ENCODE results near the gene CARMIL1. TPM values are rescaled to one million over a fixed set of nuclear protein-coding genes. Genes with fewer than 3 reads are reported as not detected.

CARMIL1 gene
- total RNA-seq, 1 experiment from 2014 or later = 23.6 TPM

GRCh38 chr6:25458485-25458884 is 179.3 kb downstream of the CARMIL1 start:
- H3K9me3 ChIP-seq (ENCODE audit: control insufficient read depth, low read depth, low read length) = no peaks in the 10 kb centered on the region
- H2BK20ac ChIP-seq (ENCODE audit: low read depth, low read length, poor library complexity, severe bottlenecking) = no peak overlapping the region
- no peak overlapping the region for H4K8ac ChIP-seq (replicated peaks; ENCODE audit: insufficient read length, low read depth, low read length)
- H4K5ac ChIP-seq (ENCODE audit: insufficient read length, low read depth, low read length) = no peak overlapping the region
- no peak overlapping the region for H3K4ac ChIP-seq (ENCODE audit: low read depth, low read length)
- no peaks in the 10 kb centered on the region for H3K27me3 Mint-ChIP-seq (ENCODE audit: low read depth)
- peaks cover 23 to 25% of the 10 kb centered on the region in 2 experiments for H3K4me1 Mint-ChIP-seq
- H3K27ac Mint-ChIP-seq = no peak overlapping the region
- H2BK12ac ChIP-seq (ENCODE audit: insufficient read length, low read depth, low read length) = no peak overlapping the region
- peaks cover 4% of the 10 kb centered on the region for H3K23me2 ChIP-seq (ENCODE audit: insufficient read length, low read depth, low read length, poor library complexity, severe bottlenecking)
- H3K79me2 ChIP-seq (ENCODE audit: insufficient read depth, low read length) = no peaks in the 10 kb centered on the region
- H3K14ac ChIP-seq (ENCODE audit: insufficient read depth, low read length) = no peak overlapping the region
- H3K4me2 ChIP-seq (ENCODE audit: insufficient read depth, insufficient read length, low read length) = no peak overlapping the region
- no peak overlapping the region for H3K18ac ChIP-seq (ENCODE audit: insufficient read length, low read depth, low read length)
- no peak overlapping the region for H3T11ph ChIP-seq (ENCODE audit: low read length)
- no peak for TF ChIP-seq CTCF (conservative IDR thresholded peaks at IDR 0.05)
- H3K4me1 ChIP-seq (ENCODE audit: insufficient read depth, low read length) = peaks cover 3% of the 10 kb centered on the region; the same call in 1 of the 2 replicates
- no peak overlapping the region for H3K9ac ChIP-seq (ENCODE audit: extremely low read depth, insufficient read length, low read length)
- no peaks in the 10 kb centered on the region for H4K20me1 ChIP-seq (ENCODE audit: control insufficient read depth, insufficient read depth, insufficient read length)
- H2AK5ac ChIP-seq (ENCODE audit: insufficient read length, low read length) = no peak overlapping the region
- no peak overlapping the region for H2BK120ac ChIP-seq (ENCODE audit: low read depth, low read length, poor library complexity, severe bottlenecking)
- no peak for DNase-seq
- no peak overlapping the region for H2BK15ac ChIP-seq (ENCODE audit: low read depth, low read length)
- no peak overlapping the region for H3K4me3 Mint-ChIP-seq
- H3K27me3 ChIP-seq (ENCODE audit: insufficient read depth, low read length) = no peaks in the 10 kb centered on the region
- no peaks in the 10 kb centered on the region for H3K79me1 ChIP-seq (ENCODE audit: insufficient read depth, low read depth, low read length, poor library complexity, severe bottlenecking)
- no CpG with 5 or more reads among the region's 2 CpGs for WGBS (ENCODE audit: extremely low coverage, insufficient read length, low lambda C conversion rate)
- no peak overlapping the region for H4K91ac ChIP-seq (ENCODE audit: insufficient read length, low read depth, low read length)
- peaks cover 0 to 3% (median 0%) of the 10 kb centered on the region in 3 experiments; a peak in 3 of 7 replicates for H3K36me3 Mint-ChIP-seq (ENCODE audit: insufficient read depth in 1 of 3, low read depth in 3 of 3)
- H2BK5ac ChIP-seq (ENCODE audit: insufficient read length, low read length) = no peak overlapping the region
- H2AFZ ChIP-seq (ENCODE audit: low read length) = no peak overlapping the region
- no peak overlapping the region for H3K56ac ChIP-seq (ENCODE audit: insufficient read length, low read depth, low read length)
- no peak overlapping the region for H3K27ac ChIP-seq (ENCODE audit: insufficient read length, low read depth, low read length)
- no peaks in the 10 kb centered on the region for H3K9me3 Mint-ChIP-seq
- H3K23ac ChIP-seq (ENCODE audit: insufficient read length, low read depth, low read length) = no peak overlapping the region

Data from H9 (cell line).